Thyroid gland (tissue), 4 donors: ENCODE data around the gene MYO19.
"Not testable (repeated sequence)": the region's sequence is repeated elsewhere in the genome, so short reads cannot be mapped to it uniquely, and the experiment has no call there.

Experiments
- CTCF ChIP-seq, 6 experiments: fragments of 200-600 bp in 3 of 6; fragments of 450-650 bp in 3 of 6; sonication (generic) in 3 of 6; IDR thresholded peaks; one replicate each; pipeline ENCODE4 v1.5.1; 2016 to 2019; ENCODE audit warnings: antibody characterized with exemption in 6 of 6, mild to moderate bottlenecking in 2 of 6, inconsistent platforms in 1 of 6, moderate library complexity in 1 of 6
- POLR2A ChIP-seq, 2 donors: fragments of 450-650 bp; IDR thresholded peaks; one replicate each; pipeline ENCODE4 v1.6.1; 2017; ENCODE audit warnings: antibody characterized with exemption in 2 of 2, mild to moderate bottlenecking in 2 of 2, moderate library complexity in 1 of 2

DNA sequence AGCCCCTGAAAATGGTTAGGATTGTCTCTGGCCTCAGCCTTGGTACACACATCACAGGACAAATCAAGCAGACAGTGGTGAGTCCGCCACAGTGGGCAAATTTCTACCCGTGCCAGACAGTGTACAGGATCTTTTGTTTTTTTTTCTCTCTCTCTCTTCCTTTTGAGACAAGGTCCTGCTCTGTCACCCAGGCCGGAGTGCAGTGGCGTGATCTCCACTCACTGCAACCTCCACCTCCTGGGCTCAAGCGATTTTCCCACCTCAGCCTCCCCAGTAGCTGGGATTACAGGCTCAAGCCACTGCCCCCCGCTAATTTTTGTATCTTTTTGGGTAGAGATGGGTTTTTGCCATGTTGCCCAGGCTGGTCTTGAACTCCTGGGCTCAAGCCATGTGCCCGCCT, 50.6 kb downstream of the MYO19 start:
- not testable (repeated sequence) for TF ChIP-seq CTCF, POLR2A (IDR thresholded peaks at IDR 0.05)
